ENCODE results near the gene CHPF. TPM values are rescaled to one million over a fixed set of nuclear protein-coding genes. Genes with fewer than 3 reads are reported as not detected.

Gene CHPF
- total RNA-seq, 1 experiment from 2014 or later = 228 TPM

GRCh38 chr2:219551441-219552381 lies 8.1 kb upstream of the CHPF start:
- POLR2A ChIA-PET = no interaction called here
- BruUV-seq (replicated peaks) = no TSS peak
- ATAC-seq = peak; percentile 66
- H3K27ac ChIP-seq (ENCODE audit: low read depth, low read length) = peak overlapping the region; percentile 78
- CTCF ChIA-PET = interaction anchor here (0.8 to 2.7 kb wide), 3 partner anchors 8 to 56 kb away, joined by 3 to 16 read pairs (median 3); no protein-coding TSS in a partner anchor
- RAD21 ChIA-PET (ENCODE audit: low non-redundant PET in 1 of 2, low total read pairs in 2 of 2, uncharacterized antibody in 2 of 2, unreplicated experiment in 2 of 2) = interaction anchor here in 1 of 2 experiments (0.8 to 1.0 kb wide), 2 partner anchors 8 to 46 kb away, joined by 3 to 4 read pairs; partner anchors contain the start of genes CHPF, STK11IP and TMEM198
- intact Hi-C loops (cut with micrococcal nuclease) = no loop called here
- peak overlapping the region; percentile 84 for H3K9ac ChIP-seq (ENCODE audit: low read length)
- DNase-seq (ENCODE audit: low read depth, low spot score) = no peak
- H2AFZ ChIP-seq (ENCODE audit: low read depth, low read length, poor library complexity, severe bottlenecking) = no peak overlapping the region
- no peaks in the 10 kb centered on the region for H4K20me1 ChIP-seq (ENCODE audit: insufficient read depth)
- H3K4me1 ChIP-seq (ENCODE audit: control insufficient read depth in 1 of 2, insufficient read depth in 2 of 2, low read length in 2 of 2) = peaks cover 3 to 19% of the 10 kb centered on the region in 2 experiments; a peak in 3 of 4 replicates
- peaks cover 18% of the 10 kb centered on the region; the same call in 1 of the 2 replicates for H3K79me2 ChIP-seq (ENCODE audit: insufficient read depth, low read length)
- H3K9me2 ChIP-seq (ENCODE audit: insufficient read depth) = no peaks in the 10 kb centered on the region
- peak overlapping the region; percentile 84 to 86 for H3K4me3 ChIP-seq (replicated peaks in 1 of 2; ENCODE audit: low read depth in 1 of 2, low read length in 2 of 2)
- peak overlapping the region; percentile 95 for H3K4me2 ChIP-seq (ENCODE audit: low read length)
- H3K36me3 ChIP-seq (ENCODE audit: control insufficient read depth in 1 of 2, insufficient read depth in 2 of 2, low read length in 2 of 2) = peaks cover 0 to 6% of the 10 kb centered on the region in 2 experiments; a peak in 1 of 4 replicates
- no peaks in the 10 kb centered on the region for H3K27me3 ChIP-seq (ENCODE audit: insufficient read depth, low read length)
- no peaks in the 10 kb centered on the region for H3K9me3 ChIP-seq (ENCODE audit: control insufficient read depth in 1 of 2, insufficient read depth in 1 of 2, low read depth in 1 of 2, low read length in 2 of 2)
- TF ChIP-seq MAX (IDR thresholded peaks at IDR 0.05) (no peak), POLR2AphosphoS5 (IDR thresholded peaks at IDR 0.05; ENCODE audit: low read depth, low read length) (peak; percentile 51)
- TF ChIP-seq, protein P1, sequence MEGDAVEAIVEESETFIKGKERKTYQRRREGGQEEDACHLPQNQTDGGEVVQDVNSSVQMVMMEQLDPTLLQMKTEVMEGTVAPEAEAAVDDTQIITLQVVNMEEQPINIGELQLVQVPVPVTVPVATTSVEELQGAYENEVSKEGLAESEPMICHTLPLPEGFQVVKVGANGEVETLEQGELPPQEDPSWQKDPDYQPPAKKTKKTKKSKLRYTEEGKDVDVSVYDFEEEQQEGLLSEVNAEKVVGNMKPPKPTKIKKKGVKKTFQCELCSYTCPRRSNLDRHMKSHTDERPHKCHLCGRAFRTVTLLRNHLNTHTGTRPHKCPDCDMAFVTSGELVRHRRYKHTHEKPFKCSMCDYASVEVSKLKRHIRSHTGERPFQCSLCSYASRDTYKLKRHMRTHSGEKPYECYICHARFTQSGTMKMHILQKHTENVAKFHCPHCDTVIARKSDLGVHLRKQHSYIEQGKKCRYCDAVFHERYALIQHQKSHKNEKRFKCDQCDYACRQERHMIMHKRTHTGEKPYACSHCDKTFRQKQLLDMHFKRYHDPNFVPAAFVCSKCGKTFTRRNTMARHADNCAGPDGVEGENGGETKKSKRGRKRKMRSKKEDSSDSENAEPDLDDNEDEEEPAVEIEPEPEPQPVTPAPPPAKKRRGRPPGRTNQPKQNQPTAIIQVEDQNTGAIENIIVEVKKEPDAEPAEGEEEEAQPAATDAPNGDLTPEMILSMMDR (IDR thresholded peaks at IDR 0.05 in 2 of 3, conservative IDR thresholded peaks at IDR 0.05 in 1 of 3; ENCODE audit: borderline replicate concordance in 1 of 3, insufficient read depth in 1 of 3, low read depth in 2 of 3, low read length in 2 of 3) = no peak; a peak in 1 of 6 replicates

Measured in HCT116 (cell line).